Stimulated activated CD4-positive, alpha-beta T cell treated with anti-CD3 and anti-CD28 coated beads, Interleukin-1b, Interleukin-23, amount 100 ng/mL, for 4 hours (primary cell): ENCODE results near the gene PLCL2.

Experiments
- DNase-seq, 2 donors: peaks; one replicate each; pipeline ENCODE4 v3.0.0-alpha.2; 2020; ENCODE audit warnings: low read depth in 2 of 2

PLCL2 gene

GRCh38 chr3:16865335-16865734, 19.4 kb upstream of the PLCL2 start:
- DNase-seq, result no peak

DNA sequence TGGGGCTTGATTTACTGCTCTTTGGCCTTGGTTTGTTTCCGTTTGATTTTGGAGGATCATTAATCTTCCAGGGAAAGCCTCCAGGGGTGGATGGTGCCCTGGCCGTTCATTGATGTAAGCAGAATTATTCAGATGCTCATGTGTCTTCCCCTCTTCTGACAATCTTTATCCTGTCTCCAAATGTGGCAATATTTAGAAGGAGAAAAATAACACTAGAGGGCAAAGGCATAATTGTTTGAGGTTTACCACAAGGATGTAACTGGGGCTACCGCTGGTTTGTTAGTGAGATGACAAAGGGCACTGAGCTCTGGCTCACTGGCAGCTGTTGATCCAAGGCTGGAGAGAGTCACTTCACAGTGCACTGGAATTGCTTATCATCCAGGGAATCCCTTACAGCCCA, 18.2 kb upstream of the PLCL2 start:
- DNase-seq, result no peak

DNA sequence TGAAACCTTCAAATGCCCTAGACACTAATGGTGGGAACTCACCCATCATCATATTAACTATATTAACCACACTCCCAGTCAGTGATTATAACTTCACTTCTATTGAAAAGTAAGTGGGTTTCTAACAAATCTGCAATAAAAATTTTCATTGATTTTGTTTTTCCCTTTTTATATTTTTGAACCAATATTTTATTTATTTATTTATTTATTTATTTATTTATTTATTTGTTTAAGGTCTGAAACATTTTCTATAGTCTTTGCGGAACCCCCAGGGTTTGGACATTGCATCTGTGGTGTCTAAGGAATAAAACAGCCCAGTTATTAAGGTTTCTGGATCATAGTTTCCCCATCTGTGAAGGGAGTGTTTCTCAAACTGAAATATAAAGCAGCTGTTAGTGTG, 16.2 kb upstream of the PLCL2 start:
- no peak for DNase-seq

GRCh38 chr3:16869261-16870005, 15.3 kb upstream of the PLCL2 start:
- no peak for DNase-seq

- DNase-seq, result no peak
Measured at GRCh38 chr3:16871915-16872842, 12.6 kb upstream of the PLCL2 start.

- DNase-seq, result no peak
Measured at GRCh38 chr3:16873872-16874271, 10.9 kb upstream of the PLCL2 start.

- DNase-seq, result no peak
Measured at GRCh38 chr3:16875876-16876550, 8.7 kb upstream of the PLCL2 start.

DNA sequence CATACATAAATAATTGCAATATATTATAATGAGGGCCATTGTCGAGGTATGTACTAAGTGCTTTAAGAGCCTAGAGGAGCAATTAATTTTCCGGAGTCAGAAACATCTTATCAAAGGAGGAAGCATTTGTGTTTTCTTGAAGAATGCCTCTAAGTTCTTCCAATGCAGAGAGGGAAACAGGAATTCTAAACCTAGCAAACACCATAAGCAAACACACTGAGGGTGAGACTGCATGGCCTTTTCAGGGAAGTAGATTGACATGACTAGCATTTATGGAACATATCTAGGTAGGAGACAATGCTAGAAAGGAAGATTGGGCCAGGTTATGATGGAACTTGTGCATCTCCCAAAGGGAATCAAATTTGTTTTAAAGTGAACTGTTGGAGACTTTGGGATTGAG, 7.2 kb upstream of the PLCL2 start:
- no peak for DNase-seq

DNA sequence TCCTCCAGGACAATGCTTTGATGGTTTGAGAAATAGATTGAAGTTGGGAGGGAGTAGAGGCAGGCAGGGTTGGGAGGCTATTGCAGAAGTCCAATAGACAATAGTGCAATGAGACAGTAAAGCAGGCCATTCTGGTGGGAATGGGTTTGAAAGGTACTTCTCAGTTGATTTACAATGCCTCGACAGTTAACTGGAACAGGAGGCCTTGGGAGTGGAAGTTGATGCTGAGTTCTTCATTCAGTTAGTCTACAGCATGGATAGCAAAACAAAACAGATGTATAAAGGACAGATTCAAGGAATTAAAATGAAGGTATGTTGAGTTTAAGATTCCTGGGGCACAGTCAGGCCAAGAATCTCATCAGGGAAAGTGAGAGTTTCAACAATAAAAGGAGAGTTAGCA, 6.8 kb upstream of the PLCL2 start:
- DNase-seq, result no peak

- no peak for DNase-seq
Measured at GRCh38 chr3:16881896-16882630, 2.7 kb upstream of the PLCL2 start.

DNA sequence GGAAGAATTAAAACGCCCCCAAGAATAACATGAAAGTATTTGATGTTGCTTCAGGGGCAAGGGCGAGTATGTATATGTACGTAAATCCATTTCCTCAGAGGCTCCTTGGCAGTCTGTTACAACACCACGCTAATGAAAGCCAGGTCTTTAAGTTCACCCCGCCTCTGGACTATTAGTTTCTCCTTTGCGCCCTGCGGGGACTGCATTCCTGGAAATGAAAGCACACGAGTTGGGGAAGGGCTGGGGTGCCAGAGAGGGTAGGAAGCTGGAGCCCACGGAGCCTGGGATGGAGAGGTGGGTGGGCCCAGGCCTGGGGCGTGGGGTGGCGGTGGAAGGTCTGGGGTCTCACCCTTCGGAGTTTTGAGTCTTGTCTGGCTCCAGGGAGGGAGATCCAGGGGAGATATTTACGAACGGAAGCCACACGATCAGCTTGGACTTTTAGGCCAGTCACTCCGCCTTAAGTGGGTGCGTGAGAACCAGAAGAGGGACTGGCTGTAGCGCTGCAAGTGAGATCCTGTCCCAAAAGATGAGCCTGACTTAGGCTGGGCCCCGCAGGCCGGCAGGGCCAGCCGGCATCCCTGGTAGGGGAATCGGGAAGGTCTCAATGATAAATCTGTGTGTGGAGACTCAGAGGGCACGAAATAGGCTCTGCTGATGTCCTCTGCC, 1.6 kb upstream of the PLCL2 start:
- no peak for DNase-seq

GRCh38 chr3:16883723-16884083, 1.1 kb upstream of the PLCL2 start:
- DNase-seq, result no peak

DNA sequence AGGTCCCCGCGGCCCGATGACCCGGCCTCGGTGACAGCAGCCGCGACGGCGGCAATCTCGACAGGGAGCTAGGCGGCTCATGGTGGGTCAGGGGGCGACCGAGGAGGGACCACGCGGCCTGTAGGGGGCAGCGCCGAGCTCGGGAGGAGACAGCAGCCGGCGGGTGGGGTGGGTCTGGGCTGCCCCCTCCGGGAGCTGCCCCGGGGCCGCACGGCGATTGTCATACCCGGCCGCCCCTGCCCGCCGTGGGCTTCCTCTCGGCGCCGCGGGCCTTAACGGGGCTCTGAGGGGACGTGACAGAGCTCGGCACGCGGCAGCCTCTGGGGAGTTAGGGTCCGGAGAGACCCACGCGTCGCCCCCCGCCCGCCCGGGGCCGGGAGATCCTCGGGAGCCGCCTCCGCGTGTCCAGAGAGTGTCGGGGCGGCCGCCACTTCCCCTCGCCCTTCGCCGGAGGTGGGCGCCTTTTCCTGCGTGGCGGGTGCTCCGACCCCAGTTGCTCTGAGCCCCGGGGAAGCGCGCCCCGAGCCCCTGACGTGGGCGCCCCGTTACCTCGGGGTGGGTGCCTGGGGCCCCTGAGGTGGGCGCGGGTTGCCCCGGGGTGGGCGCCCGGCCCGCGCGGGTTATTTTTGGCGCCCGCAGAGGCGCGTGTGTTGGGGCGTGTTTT, 539 bp upstream of the PLCL2 start:
- peak; percentile 73 to 80 for DNase-seq

GRCh38 chr3:16885593-16886302, 993 bp downstream of the PLCL2 start:
- no peak for DNase-seq

DNA sequence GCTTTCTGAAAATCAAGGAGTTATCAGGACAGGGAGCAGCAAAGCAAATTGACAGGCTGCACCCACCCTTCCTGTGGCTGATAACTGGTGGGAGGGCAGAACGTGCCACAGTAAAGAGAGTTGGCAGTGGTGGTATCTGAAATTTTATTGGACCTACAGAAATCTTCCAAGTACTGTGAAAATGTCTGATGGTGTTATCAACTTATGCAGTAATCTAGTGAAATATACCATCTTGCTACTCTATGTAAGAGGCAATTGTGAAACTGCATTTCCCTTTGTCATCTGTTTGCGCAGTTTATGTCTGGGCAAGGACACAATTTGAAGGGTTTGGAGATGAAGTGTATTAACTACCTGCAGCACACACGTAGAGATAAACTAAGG, 1.5 kb downstream of the PLCL2 start:
- DNase-seq, result no peak

- DNase-seq, result no peak
Measured at GRCh38 chr3:16887130-16887529, 2.4 kb downstream of the PLCL2 start.

- no peak for DNase-seq
Measured at GRCh38 chr3:16888356-16888755, 3.6 kb downstream of the PLCL2 start.

DNA sequence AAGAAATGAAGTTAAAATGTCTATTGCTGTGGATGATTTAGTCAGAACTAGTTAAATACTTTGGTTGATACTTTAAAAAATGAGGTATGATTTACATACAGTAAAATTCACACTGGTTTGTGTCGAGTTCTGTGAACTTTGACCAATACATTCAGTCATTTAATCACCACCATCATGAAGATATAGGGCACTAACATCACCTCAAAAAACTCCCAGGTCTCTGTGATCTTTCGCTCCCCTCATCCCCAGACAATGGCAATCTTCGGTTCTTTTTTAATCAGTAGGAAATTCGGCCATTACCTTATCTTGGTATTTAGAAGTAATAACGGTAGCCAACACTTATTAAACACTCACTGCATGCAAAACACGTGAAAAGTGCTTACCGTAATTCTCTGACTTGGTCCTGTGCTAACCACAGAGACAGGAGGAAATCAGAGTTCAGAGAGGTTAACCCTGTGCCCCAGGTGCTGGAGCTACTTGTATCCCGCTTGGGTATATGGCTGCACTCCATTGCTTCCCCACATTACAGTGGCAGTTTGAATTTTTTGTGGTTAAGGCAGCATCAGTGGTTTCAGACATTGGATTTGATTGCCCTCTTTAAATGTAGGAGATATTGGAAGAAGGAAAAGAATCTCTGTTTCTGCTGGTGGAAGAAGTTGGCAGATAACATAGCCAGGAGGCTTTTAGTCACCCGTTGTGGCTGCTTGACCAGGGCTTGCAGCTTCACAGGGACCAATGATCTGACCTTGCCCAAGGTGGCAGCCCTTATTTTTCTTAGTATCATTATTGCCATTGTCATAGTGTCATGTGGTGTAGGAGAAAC, 4.2 kb downstream of the PLCL2 start:
- DNase-seq, result no peak

- no peak for DNase-seq
Measured at GRCh38 chr3:16890597-16891333, 6.0 kb downstream of the PLCL2 start.
